HG02678 (cell line): Measurements from ENCODE around the gene NUP214.
A peak's percentile ranks its signal among the peaks of the same experiment; 100 is the strongest.

ENCODE experiments used
- ATAC-seq: cut with Tn5 transposase; IDR thresholded peaks from one replicate; pipeline ENCODE4 v1.9.1; 2021; ENCODE audit warnings: mild to moderate bottlenecking, moderate library complexity; ENCODE audit not compliant: unreplicated experiment

Gene NUP214

GRCh38 chr9:131125288-131126058 lies at the start of gene NUP214:
NUP214 (plus strand) TSS chr9:131125586; CDS start chr9:131125705, 119 bp downstream.
- peak; percentile 98 for ATAC-seq

- no peak for ATAC-seq
These were observed 48.8 kb upstream of the NUP214 start for GRCh38 chr9:131076347-131077195.

GRCh38 chr9:131078427-131079366 lies 46.7 kb upstream of the NUP214 start:
- no peak for ATAC-seq

- ATAC-seq = no peak
These were observed 44.8 kb upstream of the NUP214 start for GRCh38 chr9:131080589-131080988.

- ATAC-seq = no peak
These were observed 43.5 kb upstream of the NUP214 start for GRCh38 chr9:131081868-131082267.

GRCh38 chr9:131082774-131083512 lies 42.4 kb upstream of the NUP214 start:
- no peak for ATAC-seq

GRCh38 chr9:131084661-131085369 lies 40.6 kb upstream of the NUP214 start:
- ATAC-seq = no peak

GRCh38 chr9:131085370-131086122 lies 39.8 kb upstream of the NUP214 start:
- no peak for ATAC-seq

GRCh38 chr9:131087354-131087893 lies 38.0 kb upstream of the NUP214 start:
- no peak for ATAC-seq

GRCh38 chr9:131090025-131090787 lies 35.2 kb upstream of the NUP214 start:
- no peak for ATAC-seq

- no peak for ATAC-seq
These were observed 33.9 kb upstream of the NUP214 start for GRCh38 chr9:131091352-131091992.

- no peak for ATAC-seq
These were observed 33.4 kb upstream of the NUP214 start for GRCh38 chr9:131092030-131092429.

- no peak for ATAC-seq
These were observed 32.6 kb upstream of the NUP214 start for GRCh38 chr9:131092548-131093440.

- ATAC-seq = no peak
These were observed 31.4 kb upstream of the NUP214 start for GRCh38 chr9:131094015-131094414.

- no peak for ATAC-seq
These were observed 30.8 kb upstream of the NUP214 start for GRCh38 chr9:131094622-131095021.

- ATAC-seq = no peak
These were observed 29.6 kb upstream of the NUP214 start for GRCh38 chr9:131095666-131096268.
